ENCODE data around the gene CAV1.

DNA sequence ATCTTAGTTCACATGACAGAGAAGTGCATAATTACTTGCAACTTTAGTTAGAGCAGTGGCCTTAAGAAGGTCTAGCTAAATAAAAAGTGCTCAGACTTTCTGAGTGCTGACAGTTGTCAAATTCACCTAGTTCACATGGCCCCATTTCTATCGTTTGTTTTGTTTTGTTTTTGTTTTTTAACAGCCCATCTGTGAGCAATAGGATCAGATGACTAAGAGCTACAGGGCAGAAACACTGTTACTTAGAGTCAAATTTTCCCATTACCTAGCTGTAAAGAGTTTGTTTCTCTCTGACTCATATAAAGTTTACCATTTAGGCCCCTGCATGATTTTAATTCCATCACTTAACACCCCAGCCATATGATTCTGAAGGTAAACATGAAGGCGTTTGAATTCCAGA lies 18.8 kb downstream of the CAV1 start:
- TF ChIP-seq EZH2 (IDR thresholded peaks at IDR 0.05; ENCODE audit: borderline replicate concordance, insufficient read depth, low read length, poor library complexity, severe bottlenecking) (no peak), RAD21 (conservative IDR thresholded peaks at IDR 0.05) (no peak), EP300 (conservative IDR thresholded peaks at IDR 0.05; ENCODE audit: poor library complexity, severe bottlenecking) (no peak)
- TF ChIP-seq, protein P1, sequence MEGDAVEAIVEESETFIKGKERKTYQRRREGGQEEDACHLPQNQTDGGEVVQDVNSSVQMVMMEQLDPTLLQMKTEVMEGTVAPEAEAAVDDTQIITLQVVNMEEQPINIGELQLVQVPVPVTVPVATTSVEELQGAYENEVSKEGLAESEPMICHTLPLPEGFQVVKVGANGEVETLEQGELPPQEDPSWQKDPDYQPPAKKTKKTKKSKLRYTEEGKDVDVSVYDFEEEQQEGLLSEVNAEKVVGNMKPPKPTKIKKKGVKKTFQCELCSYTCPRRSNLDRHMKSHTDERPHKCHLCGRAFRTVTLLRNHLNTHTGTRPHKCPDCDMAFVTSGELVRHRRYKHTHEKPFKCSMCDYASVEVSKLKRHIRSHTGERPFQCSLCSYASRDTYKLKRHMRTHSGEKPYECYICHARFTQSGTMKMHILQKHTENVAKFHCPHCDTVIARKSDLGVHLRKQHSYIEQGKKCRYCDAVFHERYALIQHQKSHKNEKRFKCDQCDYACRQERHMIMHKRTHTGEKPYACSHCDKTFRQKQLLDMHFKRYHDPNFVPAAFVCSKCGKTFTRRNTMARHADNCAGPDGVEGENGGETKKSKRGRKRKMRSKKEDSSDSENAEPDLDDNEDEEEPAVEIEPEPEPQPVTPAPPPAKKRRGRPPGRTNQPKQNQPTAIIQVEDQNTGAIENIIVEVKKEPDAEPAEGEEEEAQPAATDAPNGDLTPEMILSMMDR (IDR thresholded peaks at IDR 0.05; ENCODE audit: poor library complexity, severe bottlenecking): no peak
- TF ChIP-seq, protein P2, sequence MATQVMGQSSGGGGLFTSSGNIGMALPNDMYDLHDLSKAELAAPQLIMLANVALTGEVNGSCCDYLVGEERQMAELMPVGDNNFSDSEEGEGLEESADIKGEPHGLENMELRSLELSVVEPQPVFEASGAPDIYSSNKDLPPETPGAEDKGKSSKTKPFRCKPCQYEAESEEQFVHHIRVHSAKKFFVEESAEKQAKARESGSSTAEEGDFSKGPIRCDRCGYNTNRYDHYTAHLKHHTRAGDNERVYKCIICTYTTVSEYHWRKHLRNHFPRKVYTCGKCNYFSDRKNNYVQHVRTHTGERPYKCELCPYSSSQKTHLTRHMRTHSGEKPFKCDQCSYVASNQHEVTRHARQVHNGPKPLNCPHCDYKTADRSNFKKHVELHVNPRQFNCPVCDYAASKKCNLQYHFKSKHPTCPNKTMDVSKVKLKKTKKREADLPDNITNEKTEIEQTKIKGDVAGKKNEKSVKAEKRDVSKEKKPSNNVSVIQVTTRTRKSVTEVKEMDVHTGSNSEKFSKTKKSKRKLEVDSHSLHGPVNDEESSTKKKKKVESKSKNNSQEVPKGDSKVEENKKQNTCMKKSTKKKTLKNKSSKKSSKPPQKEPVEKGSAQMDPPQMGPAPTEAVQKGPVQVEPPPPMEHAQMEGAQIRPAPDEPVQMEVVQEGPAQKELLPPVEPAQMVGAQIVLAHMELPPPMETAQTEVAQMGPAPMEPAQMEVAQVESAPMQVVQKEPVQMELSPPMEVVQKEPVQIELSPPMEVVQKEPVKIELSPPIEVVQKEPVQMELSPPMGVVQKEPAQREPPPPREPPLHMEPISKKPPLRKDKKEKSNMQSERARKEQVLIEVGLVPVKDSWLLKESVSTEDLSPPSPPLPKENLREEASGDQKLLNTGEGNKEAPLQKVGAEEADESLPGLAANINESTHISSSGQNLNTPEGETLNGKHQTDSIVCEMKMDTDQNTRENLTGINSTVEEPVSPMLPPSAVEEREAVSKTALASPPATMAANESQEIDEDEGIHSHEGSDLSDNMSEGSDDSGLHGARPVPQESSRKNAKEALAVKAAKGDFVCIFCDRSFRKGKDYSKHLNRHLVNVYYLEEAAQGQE (IDR thresholded peaks at IDR 0.05; ENCODE audit: borderline replicate concordance): no peak
